GF-D8 (cell line): ENCODE data around the gene SH3BGRL3.
"Not testable (repeated sequence)": the region's sequence is repeated elsewhere in the genome, so short reads cannot be mapped to it uniquely, and the experiment has no call there.

Experiments used
- DNase-seq: peaks from one replicate; lab custom pipeline; 2025; lab: John Stamatoyannopoulos, UW

SH3BGRL3 gene

GRCh38 chr1:26279456-26280332 lies at the start of gene SH3BGRL3:
Gene SH3BGRL3 (plus strand): TSS chr1:26280086. CDS start chr1:26280156, 70 bp downstream.
- peak; percentile 69 for DNase-seq

- DNase-seq, result not testable (repeated sequence)
These were observed 49.2 kb upstream of the SH3BGRL3 start for GRCh38 chr1:26230682-26231081.

GRCh38 chr1:26233903-26234643 lies 45.8 kb upstream of the SH3BGRL3 start, which contains the start of gene CEP85:
Gene CEP85 (plus strand): TSS chr1:26234200. CDS start chr1:26239784, 5,584 bp downstream.
- DNase-seq, result peak; percentile 93

- DNase-seq, result peak; percentile 8
These were observed 45.1 kb upstream of the SH3BGRL3 start for GRCh38 chr1:26234644-26235370.

GRCh38 chr1:26237230-26237966 lies 42.5 kb upstream of the SH3BGRL3 start:
- peak; percentile 19 for DNase-seq

GRCh38 chr1:26239936-26240335 lies 40.0 kb upstream of the SH3BGRL3 start:
- no peak for DNase-seq

- no peak for DNase-seq
These were observed 27.2 kb upstream of the SH3BGRL3 start for GRCh38 chr1:26252718-26253117.

GRCh38 chr1:26254404-26254803 lies 25.5 kb upstream of the SH3BGRL3 start:
- no peak for DNase-seq

GRCh38 chr1:26257222-26257621 lies 22.7 kb upstream of the SH3BGRL3 start:
- no peak for DNase-seq

- DNase-seq, result no peak
These were observed 20.9 kb upstream of the SH3BGRL3 start for GRCh38 chr1:26259005-26259404.

GRCh38 chr1:26259578-26259977 lies 20.3 kb upstream of the SH3BGRL3 start:
- DNase-seq, result peak; percentile 91

GRCh38 chr1:26263212-26263611 lies 16.7 kb upstream of the SH3BGRL3 start:
- DNase-seq, result no peak

- no peak for DNase-seq
These were observed 14.5 kb upstream of the SH3BGRL3 start for GRCh38 chr1:26265405-26265804.

- no peak for DNase-seq
These were observed 11.3 kb upstream of the SH3BGRL3 start for GRCh38 chr1:26268290-26269197.

GRCh38 chr1:26269198-26269550 lies 10.7 kb upstream of the SH3BGRL3 start:
- DNase-seq, result no peak

- DNase-seq, result peak; percentile 42
These were observed 5.0 kb upstream of the SH3BGRL3 start for GRCh38 chr1:26274801-26275425.

GRCh38 chr1:26275580-26276431 lies 4.1 kb upstream of the SH3BGRL3 start:
- DNase-seq, result peak; percentile 58

GRCh38 chr1:26276432-26276838 lies 3.5 kb upstream of the SH3BGRL3 start:
- no peak for DNase-seq

GRCh38 chr1:26277261-26277661 lies 2.6 kb upstream of the SH3BGRL3 start:
- DNase-seq, result no peak
